GM23338 (cell line): Measurements from ENCODE around the gene WDR93. TPM values are rescaled to one million over a fixed set of nuclear protein-coding genes. Genes with fewer than 3 reads are reported as not detected.

Source experiments
- ATAC-seq: fragments of 200-7000 bp; cut with Tn5 transposase; 3 replicates; pipeline ENCODE4 v1.9.1; 2020
- DNase-seq: peaks from one replicate; pipeline ENCODE4 v3.0.0-alpha.2; 2015; ENCODE audit warnings: low spot score
- H2AFZ ChIP-seq: fragments of 200-600 bp; sonication (generic); 2 replicates; pipeline ENCODE4 v1.8.0; 2016; ENCODE audit warnings: antibody characterized with exemption, mild to moderate bottlenecking, moderate library complexity
- H3F3A ChIP-seq: fragments of 200-600 bp; sonication (generic); replicated peaks from 2 replicates; pipeline ENCODE4 v1.8.0; 2017; ENCODE audit warnings: antibody characterized with exemption, mixed run types, low read depth
- H3K27ac ChIP-seq: fragments of 200-600 bp; sonication (generic); 2 replicates; pipeline ENCODE4 v1.6.1; 2016; ENCODE audit warnings: low read depth
- H3K27me3 ChIP-seq: fragments of 200-600 bp; sonication (generic); 2 replicates; pipeline ENCODE4 v1.8.0; 2016; ENCODE audit warnings: mild to moderate bottlenecking, mixed run types, moderate library complexity; ENCODE audit not compliant: insufficient read depth
- H3K36me3 ChIP-seq: fragments of 200-600 bp; sonication (generic); 2 replicates; pipeline ENCODE4 v1.8.0; 2016; ENCODE audit warnings: mild to moderate bottlenecking; ENCODE audit not compliant: insufficient read depth
- H3K4me1 ChIP-seq: fragments of 200-600 bp; sonication (generic); 2 replicates; pipeline ENCODE4 v1.8.0; 2016; ENCODE audit warnings: mild to moderate bottlenecking, moderate library complexity; ENCODE audit not compliant: insufficient read depth
- H3K4me2 ChIP-seq: fragments of 200-600 bp; sonication (generic); 2 replicates; pipeline ENCODE4 v1.7.1; 2017; ENCODE audit warnings: mixed run types
- H3K4me3 ChIP-seq: fragments of 200-600 bp; sonication (generic); 2 replicates; pipeline ENCODE4 v1.6.1; 2016; ENCODE audit warnings: mixed run types
- H3K79me2 ChIP-seq: fragments of 200-600 bp; sonication (generic); replicated peaks from 2 replicates; pipeline ENCODE4 v1.8.0; 2017; ENCODE audit warnings: mild to moderate bottlenecking; ENCODE audit not compliant: insufficient read depth
- H3K9me2 ChIP-seq: fragments of 200-600 bp; sonication (generic); 2 replicates; pipeline ENCODE4 v1.8.0; 2017; ENCODE audit not compliant: insufficient read depth
- H4K20me1 ChIP-seq: fragments of 200-600 bp; sonication (generic); replicated peaks from 2 replicates; pipeline ENCODE4 v1.8.0; 2017; ENCODE audit warnings: mild to moderate bottlenecking; ENCODE audit not compliant: insufficient read depth
- H3K27ac Mint-ChIP-seq: 2 replicates; pipeline ENCODE4 v1.8.0; 2020; ENCODE audit warnings: inconsistent platforms, mild to moderate bottlenecking, moderate library complexity, mixed read lengths
- H3K27me3 Mint-ChIP-seq: 3 replicates; pipeline ENCODE4 v1.8.0; 2022; ENCODE audit warnings: low read depth, mild to moderate bottlenecking, moderate library complexity, mixed read lengths, inconsistent platforms; ENCODE audit not compliant: insufficient read depth, poor library complexity
- H3K36me3 Mint-ChIP-seq: 3 replicates; pipeline ENCODE4 v1.8.0; 2021; ENCODE audit warnings: low read depth, mild to moderate bottlenecking, inconsistent platforms, moderate library complexity, mixed read lengths
- H3K4me1 Mint-ChIP-seq: 3 replicates; pipeline ENCODE4 v1.8.0; 2020; ENCODE audit warnings: mild to moderate bottlenecking, inconsistent platforms, mixed read lengths
- H3K4me3 Mint-ChIP-seq: 3 replicates; pipeline ENCODE4 v1.8.0; 2021; ENCODE audit warnings: moderate library complexity, mild to moderate bottlenecking, inconsistent platforms, mixed read lengths
- H3K9me3 Mint-ChIP-seq: 3 replicates; pipeline ENCODE4 v1.8.0; 2020; ENCODE audit warnings: moderate library complexity, mild to moderate bottlenecking, inconsistent platforms, mixed read lengths
- CREB1 ChIP-seq: fragments of 250-450 bp; sonication (Bioruptor Pico); IDR thresholded peaks from 2 replicates; pipeline ENCODE4 v1.5.0; 2020; ENCODE audit warnings: low read depth, mild to moderate bottlenecking, moderate library complexity
- CTCF ChIP-seq, 2 experiments: fragments of 200-600 bp in 1 of 2; sonication (generic) in 1 of 2; conservative IDR thresholded peaks; 2 replicates each; pipeline versions ENCODE4 v1.5.1 to v1.6.1; 2016 to 2017; ENCODE audit warnings: antibody characterized with exemption in 2 of 2, low read depth in 2 of 2, mild to moderate bottlenecking in 2 of 2, moderate library complexity in 1 of 2
- ETS1 ChIP-seq: IDR thresholded peaks from 2 replicates; pipeline ENCODE4 v1.6.1; 2016; ENCODE audit warnings: antibody characterized with exemption
- EZH2 ChIP-seq: fragments of 200-600 bp; sonication (generic); IDR thresholded peaks from one replicate; pipeline ENCODE4 v1.8.0; 2017; ENCODE audit warnings: antibody characterized with exemption, mild to moderate bottlenecking, low read depth; ENCODE audit not compliant: unreplicated experiment
- EZH2phosphoT487 ChIP-seq: fragments of 200-600 bp; sonication (generic); IDR thresholded peaks from one replicate; pipeline ENCODE4 v1.8.1; 2018; ENCODE audit warnings: antibody characterized with exemption; ENCODE audit not compliant: unreplicated experiment
- JUNB ChIP-seq: IDR thresholded peaks from one replicate; pipeline ENCODE4 v1.6.1; 2016; ENCODE audit warnings: antibody characterized with exemption; ENCODE audit not compliant: unreplicated experiment
- NANOG ChIP-seq: IDR thresholded peaks from 2 replicates; pipeline ENCODE4 v1.6.1; 2016; ENCODE audit warnings: antibody characterized with exemption, borderline replicate concordance
- POLR2AphosphoS5 ChIP-seq: IDR thresholded peaks from 2 replicates; pipeline ENCODE4 v1.6.1; 2016; ENCODE audit warnings: antibody characterized with exemption, low read depth
- REST ChIP-seq: IDR thresholded peaks from one replicate; pipeline ENCODE4 v1.6.1; 2018; ENCODE audit warnings: antibody characterized with exemption; ENCODE audit not compliant: unreplicated experiment
- STAT1 ChIP-seq: IDR thresholded peaks from one replicate; pipeline ENCODE4 v1.6.1; 2016; ENCODE audit warnings: antibody characterized with exemption; ENCODE audit not compliant: unreplicated experiment
- ZNF114 ChIP-seq: fragments of 250-450 bp; sonication (Bioruptor Pico); IDR thresholded peaks from 2 replicates; pipeline ENCODE4 v1.5.0; 2020; ENCODE audit warnings: mild to moderate bottlenecking, moderate library complexity
- ZNF331 ChIP-seq: fragments of 250-450 bp; sonication (Bioruptor Pico); IDR thresholded peaks from 2 replicates; pipeline ENCODE4 v1.5.0; 2020; ENCODE audit warnings: low read depth, mild to moderate bottlenecking, moderate library complexity
- ZNF462 ChIP-seq: fragments of 250-450 bp; sonication (Bioruptor Pico); IDR thresholded peaks from 2 replicates; pipeline ENCODE4 v1.5.0; 2020; ENCODE audit warnings: mild to moderate bottlenecking, moderate library complexity
- polyA plus RNA-seq: library from polyadenylated mRNA; unstranded; fragments of >200 nt; fragmentation: Nextera tagmentation; extraction: Ambion mirVana; gene quantifications from 2 replicates; pipeline ENCODE4 v1.2.1, GENCODE V29; 2016
- total RNA-seq: library from RNA; depleted of rRNA; stranded (reverse); fragments of >200 nt; shearing (Covaris generic); gene quantifications from 2 replicates; pipeline ENCODE4 v1.2.3, GENCODE V29; 2014

The WDR93 gene
- total and polyA plus RNA-seq, 2 experiments from 2014 or later, result 0.14 TPM; not detected in 1

GRCh38 chr15:89668171-89668570 lies 22.4 kb upstream of the WDR93 start:
- no peaks in the 10 kb centered on the region for H4K20me1 ChIP-seq
- no peak overlapping the region for H3K4me3 ChIP-seq
- DNase-seq (no peak), ATAC-seq (no peak)
- H3K36me3 ChIP-seq, result no peaks in the 10 kb centered on the region
- peaks cover 20% of the 10 kb centered on the region for H3K27me3 ChIP-seq
- no peaks in the 10 kb centered on the region for H3K36me3 Mint-ChIP-seq
- no peak overlapping the region for H3K4me2 ChIP-seq
- TF ChIP-seq JUNB, result no peak
- no peak for TF ChIP-seq ZNF114 (CRISPR knock-in tag)
- TF ChIP-seq CREB1 (CRISPR knock-in tag), result no peak
- no peak for TF ChIP-seq EZH2
- TF ChIP-seq ZNF331, result no peak
- no peak for TF ChIP-seq STAT1
- no peak for TF ChIP-seq ZNF462 (CRISPR knock-in tag)
- no peak for TF ChIP-seq NANOG
- no peak for TF ChIP-seq ETS1
- no peak for TF ChIP-seq REST
- no peak for TF ChIP-seq POLR2AphosphoS5
- no peak for TF ChIP-seq EZH2phosphoT487
- TF ChIP-seq CTCF (conservative IDR thresholded peaks at IDR 0.05; ENCODE audit: low read depth in 2 of 2), result no peak
- H3K9me2 ChIP-seq, result no peaks in the 10 kb centered on the region
- no peak overlapping the region for H3K27ac Mint-ChIP-seq
- H3K79me2 ChIP-seq, result no peaks in the 10 kb centered on the region
- H2AFZ ChIP-seq, result no peak overlapping the region
- H3K4me3 Mint-ChIP-seq, result no peak overlapping the region
- peaks cover 17% of the 10 kb centered on the region for H3K4me1 Mint-ChIP-seq
- H3K4me1 ChIP-seq, result peaks cover 16% of the 10 kb centered on the region
- peaks cover 14% of the 10 kb centered on the region for H3K27me3 Mint-ChIP-seq
- no peaks in the 10 kb centered on the region for H3K9me3 Mint-ChIP-seq
- H3K27ac ChIP-seq, result no peak overlapping the region
- no peaks in the 10 kb centered on the region for H3F3A ChIP-seq
